CD4-positive, alpha-beta memory T cell (primary cell): Measurements from ENCODE around the gene VPS37D. TPM values are rescaled to one million over a fixed set of nuclear protein-coding genes. Genes with fewer than 3 reads are reported as not detected.
A peak's percentile ranks its signal among the peaks of the same experiment; 100 is the strongest.

Experiments
- CTCF ChIA-PET: fragments of 350-600 bp; sonication (Branson Sonifier 250); formaldehyde crosslinking; loops from one replicate; lab custom pipeline; 2021; ENCODE audit warnings: inconsistent platforms; ENCODE audit not compliant: partially characterized antibody; lab: Charles Lee
- POLR2A ChIA-PET: fragments of 350-600 bp; sonication (Branson Sonifier 250); formaldehyde crosslinking; loops from one replicate; lab custom pipeline; 2021; ENCODE audit not compliant: partially characterized antibody; lab: Charles Lee
- DNase-seq, 5 donors: peaks; one replicate each; pipeline versions ENCODE4 v3.0.0 to v3.0.0-alpha.2; 2020 to 2022; ENCODE audit warnings: mixed read lengths in 1 of 5
- H3K27ac ChIP-seq: one replicate; pipeline ENCODE4 v1.7.0; 2013; ENCODE audit warnings: low read depth, low read length
- H3K27me3 ChIP-seq: 2 replicates; pipeline ENCODE4 v1.7.0; 2013; ENCODE audit warnings: mild to moderate bottlenecking, low read length, moderate library complexity; ENCODE audit not compliant: insufficient read depth
- H3K36me3 ChIP-seq: 2 replicates; pipeline ENCODE4 v1.7.0; 2013; ENCODE audit warnings: mild to moderate bottlenecking, low read length, moderate library complexity; ENCODE audit not compliant: insufficient read depth
- H3K4me1 ChIP-seq: 2 replicates; pipeline ENCODE4 v1.7.0; 2013; ENCODE audit warnings: mild to moderate bottlenecking, low read length, moderate library complexity; ENCODE audit not compliant: insufficient read depth
- H3K4me3 ChIP-seq, 2 donors: one replicate each; pipeline ENCODE4 v1.7.0; 2013; ENCODE audit warnings: low read length in 2 of 2, mild to moderate bottlenecking in 1 of 2
- H3K9me3 ChIP-seq, 2 donors: one replicate each; pipeline ENCODE4 v1.7.0; 2013; ENCODE audit warnings: low read length in 2 of 2, control low read depth in 1 of 2; ENCODE audit not compliant: control insufficient read depth in 1 of 2
- H3K27ac Mint-ChIP-seq, 7 donors: one replicate each; pipeline ENCODE4 v1.8.0; 2020 to 2021; ENCODE audit warnings: mixed read lengths in 7 of 7, mild to moderate bottlenecking in 6 of 7, inconsistent platforms in 3 of 7, moderate library complexity in 3 of 7
- H3K27me3 Mint-ChIP-seq, 2 donors: one replicate each; pipeline ENCODE4 v1.8.0; 2020 to 2021; ENCODE audit warnings: mixed read lengths in 2 of 2
- H3K36me3 Mint-ChIP-seq, 2 donors: one replicate each; pipeline ENCODE4 v1.8.0; 2020 to 2021; ENCODE audit warnings: mixed read lengths in 2 of 2, inconsistent platforms in 1 of 2, mild to moderate bottlenecking in 1 of 2
- H3K4me1 Mint-ChIP-seq, 4 donors: one replicate each; pipeline ENCODE4 v1.8.0; 2020 to 2021; ENCODE audit warnings: mixed read lengths in 4 of 4, mild to moderate bottlenecking in 1 of 4
- H3K4me3 Mint-ChIP-seq, 8 donors: one replicate each; pipeline ENCODE4 v1.8.0; 2020 to 2021; ENCODE audit warnings: mixed read lengths in 8 of 8, mild to moderate bottlenecking in 7 of 8, moderate library complexity in 6 of 8, inconsistent platforms in 3 of 8
- H3K9me3 Mint-ChIP-seq, 8 donors: one replicate each; pipeline ENCODE4 v1.8.0; 2020 to 2021; ENCODE audit warnings: mixed read lengths in 8 of 8, mild to moderate bottlenecking in 5 of 8, inconsistent platforms in 3 of 8, moderate library complexity in 1 of 8
- intact Hi-C: fragments of 100-400 bp; cut with micrococcal nuclease; formaldehyde crosslinking; loops from one replicate; pipeline ENCODE4 v1.15.1; 2023
- polyA plus RNA-seq, 2 donors: library from polyadenylated mRNA; unstranded; fragments of 300-500 nt; fragmentation: Illumina TruSeq; gene quantifications; one replicate each; pipeline ENCODE4 v1.2.3, GENCODE V29; 2021
- total RNA-seq, 2 experiments: library from RNA; stranded (reverse); gene quantifications; one replicate each; pipeline ENCODE4 v1.2.3, GENCODE V29; 2021

VPS37D gene
- total and polyA plus RNA-seq, 4 experiments from 2014 or later = not detected

GRCh38 chr7:73646785-73647724 lies 20.6 kb upstream of the VPS37D start:
- Mint-ChIP-seq H3K27ac (no peak overlapping the region), H3K9me3 (peaks cover 0 to 6% (median under 1%) of the 10 kb centered on the region in 8 donors)

DNA sequence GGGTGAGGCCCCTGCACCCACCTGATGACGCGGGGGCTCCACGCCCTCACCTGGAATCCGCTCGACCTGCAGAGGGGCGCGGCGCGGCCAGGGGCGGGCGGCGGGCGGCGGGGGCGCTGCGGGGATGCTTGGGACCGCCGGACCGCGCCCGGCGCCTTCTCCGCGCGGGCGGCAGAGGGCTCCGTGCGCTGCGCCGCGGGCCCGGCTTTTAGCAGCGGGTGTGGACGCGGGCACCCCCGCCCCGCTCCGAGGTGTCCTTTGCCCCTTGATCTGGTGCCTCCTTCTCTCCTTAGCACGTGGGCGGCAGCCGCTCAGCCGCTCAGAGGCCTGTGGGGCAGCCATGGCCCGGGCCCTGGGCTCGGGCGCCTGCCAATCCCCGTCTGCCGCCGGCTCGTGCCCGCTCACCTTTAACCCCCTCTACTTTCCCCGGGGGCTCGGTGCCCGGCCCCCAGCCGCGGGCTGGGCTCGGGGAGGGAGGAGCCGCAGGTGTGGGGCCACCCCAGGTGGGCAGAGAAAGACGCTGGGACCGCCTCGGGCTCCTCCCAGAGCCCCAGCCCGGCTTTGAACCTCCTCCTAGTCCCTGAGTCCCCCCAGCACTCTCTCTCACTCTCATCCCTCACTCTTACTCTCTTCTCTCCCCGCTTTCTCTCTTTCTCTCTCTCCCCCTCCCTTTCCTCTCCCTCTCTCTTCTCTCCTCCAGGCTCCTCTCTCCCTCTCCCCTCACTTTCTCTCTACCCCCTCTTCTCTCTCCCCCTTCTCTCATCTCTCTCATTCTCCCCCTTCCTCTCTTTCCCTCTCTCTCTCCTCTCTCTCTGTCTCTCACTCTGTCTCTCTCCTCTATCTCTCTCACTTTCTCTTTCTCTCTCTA lies 19.7 kb upstream of the VPS37D start:
- H3K27me3 ChIP-seq = peaks cover 15% of the 10 kb centered on the region
- intact Hi-C loops = loop anchor here (1.0 kb wide), 1 partner anchor 77 kb away; no protein-coding TSS in a partner anchor
- CTCF ChIA-PET = interaction anchor here (0.9 kb wide), 1 partner anchor 32 kb away, joined by 3 read pairs; no protein-coding TSS in a partner anchor

More at GRCh38 chr7:73646785-73647724, 20.6 kb upstream of the VPS37D start:
- Mint-ChIP-seq H3K4me1 (peaks cover 0 to 6% (median under 1%) of the 10 kb centered on the region in 4 donors), H3K27me3 (peaks cover 35 to 41% of the 10 kb centered on the region in 2 donors), H3K4me3 (peak overlapping the region in 5 of 8 donors; percentile 23 to 76 (median 51)), H3K36me3 (no peaks in the 10 kb centered on the region)
- Histone ChIP-seq H3K4me3 (no peak overlapping the region), H3K27me3 (peaks cover 15% of the 10 kb centered on the region), H3K27ac (no peak overlapping the region), H3K4me1 (peaks cover 9% of the 10 kb centered on the region), H3K9me3 (no peaks in the 10 kb centered on the region), H3K36me3 (no peaks in the 10 kb centered on the region)
- intact Hi-C loops = no loop called here
- no peak for DNase-seq
- CTCF ChIA-PET = interaction anchor here (0.9 to 1.4 kb wide), 3 partner anchors 31 to 88 kb away, joined by 3 to 5 read pairs (median 4); no protein-coding TSS in a partner anchor
- POLR2A ChIA-PET = no interaction called here

DNA sequence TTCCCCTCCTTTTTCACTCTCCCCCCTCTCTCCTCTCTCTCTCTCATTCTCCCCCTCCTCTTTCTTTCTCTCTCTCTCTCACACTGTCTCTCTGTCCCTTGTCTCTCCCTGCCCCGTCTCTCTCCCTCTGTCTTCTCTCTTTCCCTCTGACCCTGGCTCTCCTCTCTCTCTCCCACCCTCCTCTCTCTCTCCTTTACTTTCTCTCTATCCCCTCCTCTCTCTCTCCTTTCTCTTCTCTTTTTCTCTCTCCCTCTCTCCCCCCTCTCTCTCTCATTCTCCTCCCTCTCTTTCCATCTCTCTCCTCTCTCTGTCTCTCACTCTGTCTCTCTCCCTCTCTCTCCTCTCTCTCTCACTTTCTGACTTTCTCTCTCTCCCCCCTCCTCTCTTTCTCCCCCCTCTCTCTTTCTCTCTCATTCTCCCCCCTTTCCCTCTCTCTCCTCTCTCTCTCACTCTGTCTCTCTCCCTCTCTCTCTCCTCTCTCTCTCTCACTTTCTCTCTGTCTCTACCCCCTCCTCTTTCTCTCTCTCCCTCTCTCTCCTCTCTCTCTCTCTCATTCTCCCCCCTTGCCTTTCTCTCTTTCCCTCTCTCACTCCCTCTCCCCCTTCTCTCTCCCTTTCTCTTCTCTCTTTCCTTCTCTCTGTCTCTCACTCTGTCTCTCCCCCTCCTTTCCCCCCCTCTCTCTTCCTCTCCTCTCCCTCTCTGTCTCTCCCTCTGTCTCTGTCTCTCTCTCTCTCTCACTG lies 18.9 kb upstream of the VPS37D start:
- H3K4me3 ChIP-seq = no peak overlapping the region
- H3K4me3 Mint-ChIP-seq = peak overlapping the region in 6 of 8 donors; percentile 63 to 72 (median 68)
- H3K9me3 ChIP-seq = no peaks in the 10 kb centered on the region
- ChIA-PET POLR2A (no interaction called here), CTCF (no interaction called here)
- DNase-seq = no peak
- no peaks in the 10 kb centered on the region for H3K36me3 ChIP-seq
- H3K36me3 Mint-ChIP-seq = no peaks in the 10 kb centered on the region
- peaks cover 9% of the 10 kb centered on the region for H3K4me1 ChIP-seq
- H3K27me3 Mint-ChIP-seq = peaks cover 43 to 44% of the 10 kb centered on the region in 2 donors
- no peak overlapping the region for H3K27ac ChIP-seq
- peaks cover 15% of the 10 kb centered on the region for H3K27me3 ChIP-seq
- H3K9me3 Mint-ChIP-seq = peaks cover 0 to 2% (median 0%) of the 10 kb centered on the region in 8 donors
- peaks cover 0 to 6% (median under 1%) of the 10 kb centered on the region in 4 donors for H3K4me1 Mint-ChIP-seq
- no peak overlapping the region for H3K27ac Mint-ChIP-seq
- intact Hi-C loops = loop anchor here (1.0 kb wide), 1 partner anchor 77 kb away; no protein-coding TSS in a partner anchor

More for the DNA sequence above, 19.7 kb upstream of the VPS37D start:
- no peaks in the 10 kb centered on the region for H3K9me3 ChIP-seq
- H3K27me3 Mint-ChIP-seq = peaks cover 41 to 42% of the 10 kb centered on the region in 2 donors
- peak overlapping the region; percentile 14 to 36 for H3K4me3 ChIP-seq
- POLR2A ChIA-PET = no interaction called here
- DNase-seq = peak in 4 of 5 donors; percentile 24 to 31 (median 28)
- H3K4me1 Mint-ChIP-seq = peaks cover 0 to 6% (median under 1%) of the 10 kb centered on the region in 4 donors
- no peak overlapping the region for H3K27ac Mint-ChIP-seq
- H3K36me3 ChIP-seq = no peaks in the 10 kb centered on the region
- peaks cover 0 to 2% (median 0%) of the 10 kb centered on the region in 8 donors for H3K9me3 Mint-ChIP-seq
- H3K4me3 Mint-ChIP-seq = peak overlapping the region; percentile 59 to 72 (median 66)
- peaks cover 9% of the 10 kb centered on the region for H3K4me1 ChIP-seq
- H3K36me3 Mint-ChIP-seq = no peaks in the 10 kb centered on the region
- no peak overlapping the region for H3K27ac ChIP-seq

DNA sequence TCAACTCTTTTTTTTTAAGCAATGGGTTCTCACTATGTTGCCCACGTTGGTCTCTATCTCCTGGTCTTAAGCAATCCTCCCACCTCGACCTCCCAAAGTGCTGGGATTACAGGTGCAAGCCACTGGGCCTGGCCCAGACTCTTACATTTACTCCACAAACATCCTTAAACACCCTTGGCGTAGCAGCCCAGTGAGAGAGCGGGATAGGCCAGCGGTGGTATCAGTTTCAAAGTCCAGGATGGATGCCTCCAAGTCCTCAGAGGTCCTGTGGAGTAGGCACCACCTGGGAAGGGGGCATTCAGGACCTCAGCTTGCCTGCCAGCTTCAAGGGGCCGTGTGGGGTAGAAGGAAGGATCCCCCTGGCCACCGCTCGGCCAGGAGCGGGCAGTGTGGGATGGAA lies 18.1 kb upstream of the VPS37D start:
- Histone ChIP-seq H3K27ac (no peak overlapping the region), H3K9me3 (no peaks in the 10 kb centered on the region), H3K36me3 (no peaks in the 10 kb centered on the region), H3K27me3 (peaks cover 15% of the 10 kb centered on the region), H3K4me3 (no peak overlapping the region), H3K4me1 (peaks cover 9% of the 10 kb centered on the region)
- no peak overlapping the region for H3K27ac Mint-ChIP-seq
- no peak for DNase-seq
- H3K36me3 Mint-ChIP-seq = no peaks in the 10 kb centered on the region
- peaks cover 0 to 6% (median under 1%) of the 10 kb centered on the region in 4 donors for H3K4me1 Mint-ChIP-seq
- H3K9me3 Mint-ChIP-seq = peaks cover 0 to 2% (median 0%) of the 10 kb centered on the region in 8 donors
- H3K27me3 Mint-ChIP-seq = peaks cover 43 to 44% of the 10 kb centered on the region in 2 donors
- ChIA-PET POLR2A (no interaction called here), CTCF (no interaction called here)
- intact Hi-C loops = no loop called here
- H3K4me3 Mint-ChIP-seq = peak overlapping the region in 3 of 8 donors; percentile 15 to 26 (median 16)

DNA sequence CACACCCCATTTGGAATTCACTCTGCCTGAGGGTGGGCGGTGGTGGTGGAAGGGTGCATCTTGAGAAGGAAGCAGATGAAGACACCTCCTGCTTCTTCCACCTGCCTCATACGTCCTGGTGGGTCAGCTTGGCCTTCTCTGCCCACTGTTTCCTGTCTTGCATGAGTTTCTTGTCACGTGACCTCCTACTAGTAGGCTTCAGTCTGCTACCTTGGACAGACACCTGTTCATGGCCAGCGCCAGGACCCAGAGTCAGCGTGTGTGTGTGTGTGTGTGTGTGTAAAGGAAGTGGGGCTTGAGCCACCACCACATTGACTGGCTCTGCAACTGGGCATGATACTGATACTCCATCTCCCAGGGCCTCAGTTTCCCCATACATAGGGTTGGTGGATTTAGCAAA lies 17.1 kb upstream of the VPS37D start:
- Histone ChIP-seq H3K27ac (no peak overlapping the region), H3K36me3 (no peaks in the 10 kb centered on the region), H3K4me3 (no peak overlapping the region), H3K27me3 (peaks cover 15% of the 10 kb centered on the region), H3K4me1 (peaks cover 9% of the 10 kb centered on the region), H3K9me3 (no peaks in the 10 kb centered on the region)
- POLR2A ChIA-PET = no interaction called here
- Mint-ChIP-seq H3K9me3 (peaks cover 0 to 2% (median 0%) of the 10 kb centered on the region in 8 donors), H3K27ac (no peak overlapping the region), H3K4me1 (peaks cover 0 to 6% (median under 1%) of the 10 kb centered on the region in 4 donors), H3K36me3 (no peaks in the 10 kb centered on the region), H3K4me3 (no peak overlapping the region), H3K27me3 (peaks cover 39 to 44% of the 10 kb centered on the region in 2 donors)
- intact Hi-C loops = no loop called here
- DNase-seq = no peak
- CTCF ChIA-PET = no interaction called here

DNA sequence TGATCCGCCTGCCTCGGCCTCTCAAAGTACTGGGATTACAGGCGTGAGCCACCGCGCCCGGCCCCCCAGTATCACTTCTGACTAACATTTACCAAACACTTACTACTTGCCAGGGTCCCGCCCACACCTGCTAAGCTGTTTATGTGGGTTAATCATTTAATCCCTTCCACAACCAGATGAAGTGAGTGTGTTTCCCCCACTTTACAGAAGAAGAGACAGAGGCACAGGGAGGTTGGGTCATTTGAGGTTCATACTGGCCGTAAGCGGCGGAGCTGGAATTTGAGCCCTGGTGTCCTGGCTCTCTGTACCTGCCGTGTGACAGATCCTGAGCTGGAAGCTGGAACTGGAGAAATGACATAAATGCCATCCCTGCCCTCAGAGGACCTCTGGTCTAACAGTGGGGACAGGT lies 15.1 kb upstream of the VPS37D start:
- no peaks in the 10 kb centered on the region for H3K9me3 ChIP-seq
- no peaks in the 10 kb centered on the region for H3K36me3 Mint-ChIP-seq
- peaks cover 30 to 33% of the 10 kb centered on the region in 2 donors for H3K27me3 Mint-ChIP-seq
- ChIA-PET POLR2A (no interaction called here), CTCF (interaction anchor here (1.3 to 1.8 kb wide), 2 partner anchors 13 to 46 kb away, joined by 3 to 7 read pairs; no protein-coding TSS in a partner anchor)
- peaks cover 15% of the 10 kb centered on the region for H3K27me3 ChIP-seq
- no peak overlapping the region for H3K27ac Mint-ChIP-seq
- intact Hi-C loops = no loop called here
- no peaks in the 10 kb centered on the region for H3K36me3 ChIP-seq
- H3K27ac ChIP-seq = no peak overlapping the region
- peaks cover 0 to 2% (median 0%) of the 10 kb centered on the region in 8 donors for H3K9me3 Mint-ChIP-seq
- H3K4me1 Mint-ChIP-seq = peaks cover 0 to 6% (median under 1%) of the 10 kb centered on the region in 4 donors
- no peak for DNase-seq
- H3K4me3 ChIP-seq = no peak overlapping the region
- H3K4me3 Mint-ChIP-seq = no peak overlapping the region
- H3K4me1 ChIP-seq = peaks cover 9% of the 10 kb centered on the region
